ENCODE measurements around the gene ARHGAP22.

DNA sequence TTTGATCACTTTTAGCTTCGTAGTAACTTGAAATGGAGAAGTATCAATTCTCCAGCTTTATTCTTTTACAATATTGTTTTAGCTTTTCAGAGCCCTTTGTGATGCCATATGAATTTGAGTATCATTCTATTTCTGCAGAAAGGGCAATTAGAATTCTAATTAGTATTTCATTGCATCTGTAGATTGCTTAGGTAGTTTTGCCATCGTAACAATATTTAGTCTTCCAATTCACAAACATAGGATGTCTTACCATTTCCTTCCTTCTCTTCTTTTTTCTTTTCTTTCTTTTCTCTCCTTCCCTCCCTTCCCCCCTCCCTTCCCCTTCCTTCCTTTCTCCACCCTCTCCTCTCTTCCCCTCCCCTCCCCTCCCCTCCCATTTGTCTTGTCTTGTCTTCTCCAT is 193.4 kb downstream of the ARHGAP22 start:
- TF ChIP-seq, protein P1, sequence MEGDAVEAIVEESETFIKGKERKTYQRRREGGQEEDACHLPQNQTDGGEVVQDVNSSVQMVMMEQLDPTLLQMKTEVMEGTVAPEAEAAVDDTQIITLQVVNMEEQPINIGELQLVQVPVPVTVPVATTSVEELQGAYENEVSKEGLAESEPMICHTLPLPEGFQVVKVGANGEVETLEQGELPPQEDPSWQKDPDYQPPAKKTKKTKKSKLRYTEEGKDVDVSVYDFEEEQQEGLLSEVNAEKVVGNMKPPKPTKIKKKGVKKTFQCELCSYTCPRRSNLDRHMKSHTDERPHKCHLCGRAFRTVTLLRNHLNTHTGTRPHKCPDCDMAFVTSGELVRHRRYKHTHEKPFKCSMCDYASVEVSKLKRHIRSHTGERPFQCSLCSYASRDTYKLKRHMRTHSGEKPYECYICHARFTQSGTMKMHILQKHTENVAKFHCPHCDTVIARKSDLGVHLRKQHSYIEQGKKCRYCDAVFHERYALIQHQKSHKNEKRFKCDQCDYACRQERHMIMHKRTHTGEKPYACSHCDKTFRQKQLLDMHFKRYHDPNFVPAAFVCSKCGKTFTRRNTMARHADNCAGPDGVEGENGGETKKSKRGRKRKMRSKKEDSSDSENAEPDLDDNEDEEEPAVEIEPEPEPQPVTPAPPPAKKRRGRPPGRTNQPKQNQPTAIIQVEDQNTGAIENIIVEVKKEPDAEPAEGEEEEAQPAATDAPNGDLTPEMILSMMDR (IDR thresholded peaks at IDR 0.05; ENCODE audit: low read depth, low read length, missing input control) = no peak
- TF ChIP-seq SP1 (IDR thresholded peaks at IDR 0.05) = no peak
- TF ChIP-seq, protein P2, sequence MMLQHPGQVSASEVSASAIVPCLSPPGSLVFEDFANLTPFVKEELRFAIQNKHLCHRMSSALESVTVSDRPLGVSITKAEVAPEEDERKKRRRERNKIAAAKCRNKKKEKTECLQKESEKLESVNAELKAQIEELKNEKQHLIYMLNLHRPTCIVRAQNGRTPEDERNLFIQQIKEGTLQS (IDR thresholded peaks at IDR 0.05) = no peak
- TF ChIP-seq RAD21 (IDR thresholded peaks at IDR 0.05) = no peak
- no peak for TF ChIP-seq RXRA (IDR thresholded peaks at IDR 0.05)
- TF ChIP-seq GABPA (IDR thresholded peaks at IDR 0.05 in 1 of 2, conservative IDR thresholded peaks at IDR 0.05 in 1 of 2) = no peak
- no peak for TF ChIP-seq NR2F2 (IDR thresholded peaks at IDR 0.05)
- TF ChIP-seq, protein P3, sequence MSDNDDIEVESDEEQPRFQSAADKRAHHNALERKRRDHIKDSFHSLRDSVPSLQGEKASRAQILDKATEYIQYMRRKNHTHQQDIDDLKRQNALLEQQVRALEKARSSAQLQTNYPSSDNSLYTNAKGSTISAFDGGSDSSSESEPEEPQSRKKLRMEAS (IDR thresholded peaks at IDR 0.05) = no peak
- TF ChIP-seq HNF4G (IDR thresholded peaks at IDR 0.05) = no peak
- TF ChIP-seq, protein P4, sequence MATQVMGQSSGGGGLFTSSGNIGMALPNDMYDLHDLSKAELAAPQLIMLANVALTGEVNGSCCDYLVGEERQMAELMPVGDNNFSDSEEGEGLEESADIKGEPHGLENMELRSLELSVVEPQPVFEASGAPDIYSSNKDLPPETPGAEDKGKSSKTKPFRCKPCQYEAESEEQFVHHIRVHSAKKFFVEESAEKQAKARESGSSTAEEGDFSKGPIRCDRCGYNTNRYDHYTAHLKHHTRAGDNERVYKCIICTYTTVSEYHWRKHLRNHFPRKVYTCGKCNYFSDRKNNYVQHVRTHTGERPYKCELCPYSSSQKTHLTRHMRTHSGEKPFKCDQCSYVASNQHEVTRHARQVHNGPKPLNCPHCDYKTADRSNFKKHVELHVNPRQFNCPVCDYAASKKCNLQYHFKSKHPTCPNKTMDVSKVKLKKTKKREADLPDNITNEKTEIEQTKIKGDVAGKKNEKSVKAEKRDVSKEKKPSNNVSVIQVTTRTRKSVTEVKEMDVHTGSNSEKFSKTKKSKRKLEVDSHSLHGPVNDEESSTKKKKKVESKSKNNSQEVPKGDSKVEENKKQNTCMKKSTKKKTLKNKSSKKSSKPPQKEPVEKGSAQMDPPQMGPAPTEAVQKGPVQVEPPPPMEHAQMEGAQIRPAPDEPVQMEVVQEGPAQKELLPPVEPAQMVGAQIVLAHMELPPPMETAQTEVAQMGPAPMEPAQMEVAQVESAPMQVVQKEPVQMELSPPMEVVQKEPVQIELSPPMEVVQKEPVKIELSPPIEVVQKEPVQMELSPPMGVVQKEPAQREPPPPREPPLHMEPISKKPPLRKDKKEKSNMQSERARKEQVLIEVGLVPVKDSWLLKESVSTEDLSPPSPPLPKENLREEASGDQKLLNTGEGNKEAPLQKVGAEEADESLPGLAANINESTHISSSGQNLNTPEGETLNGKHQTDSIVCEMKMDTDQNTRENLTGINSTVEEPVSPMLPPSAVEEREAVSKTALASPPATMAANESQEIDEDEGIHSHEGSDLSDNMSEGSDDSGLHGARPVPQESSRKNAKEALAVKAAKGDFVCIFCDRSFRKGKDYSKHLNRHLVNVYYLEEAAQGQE (IDR thresholded peaks at IDR 0.05) = no peak
- TF ChIP-seq YY1 (IDR thresholded peaks at IDR 0.05) = no peak
- no peak for TF ChIP-seq JUND (IDR thresholded peaks at IDR 0.05)
- no peak for TF ChIP-seq TAF1 (conservative IDR thresholded peaks at IDR 0.05)
